ENCODE measurements around the gene PTH2. TPM values are rescaled to one million over a fixed set of nuclear protein-coding genes. Genes with fewer than 3 reads are reported as not detected.

PTH2 gene
- total and polyA plus RNA-seq, 2 of the 8 experiments (the other 6 are each of a cell fraction or from before 2014, with no cell fraction given) = not detected

DNA sequence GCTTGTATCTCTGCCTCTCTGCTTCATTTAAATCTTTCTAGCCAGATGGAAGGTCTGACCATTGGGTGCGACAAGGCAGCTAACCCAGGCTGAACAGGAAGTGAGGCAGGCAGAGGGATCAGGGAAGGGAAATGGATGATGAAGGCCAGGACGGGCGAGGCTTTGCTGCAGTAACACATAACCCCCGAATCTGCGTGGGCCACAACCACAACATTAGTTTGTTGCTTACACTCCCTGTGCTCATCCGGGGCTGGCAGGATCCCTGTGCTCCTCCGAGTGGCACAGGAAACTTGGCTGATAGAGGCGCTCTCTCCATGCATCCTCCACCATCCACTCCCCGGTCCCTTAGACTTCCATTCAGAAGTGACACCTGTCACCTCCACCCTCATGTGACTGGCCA is 49.7 kb upstream of the PTH2 start (continued):
- TF ChIP-seq, protein P1, sequence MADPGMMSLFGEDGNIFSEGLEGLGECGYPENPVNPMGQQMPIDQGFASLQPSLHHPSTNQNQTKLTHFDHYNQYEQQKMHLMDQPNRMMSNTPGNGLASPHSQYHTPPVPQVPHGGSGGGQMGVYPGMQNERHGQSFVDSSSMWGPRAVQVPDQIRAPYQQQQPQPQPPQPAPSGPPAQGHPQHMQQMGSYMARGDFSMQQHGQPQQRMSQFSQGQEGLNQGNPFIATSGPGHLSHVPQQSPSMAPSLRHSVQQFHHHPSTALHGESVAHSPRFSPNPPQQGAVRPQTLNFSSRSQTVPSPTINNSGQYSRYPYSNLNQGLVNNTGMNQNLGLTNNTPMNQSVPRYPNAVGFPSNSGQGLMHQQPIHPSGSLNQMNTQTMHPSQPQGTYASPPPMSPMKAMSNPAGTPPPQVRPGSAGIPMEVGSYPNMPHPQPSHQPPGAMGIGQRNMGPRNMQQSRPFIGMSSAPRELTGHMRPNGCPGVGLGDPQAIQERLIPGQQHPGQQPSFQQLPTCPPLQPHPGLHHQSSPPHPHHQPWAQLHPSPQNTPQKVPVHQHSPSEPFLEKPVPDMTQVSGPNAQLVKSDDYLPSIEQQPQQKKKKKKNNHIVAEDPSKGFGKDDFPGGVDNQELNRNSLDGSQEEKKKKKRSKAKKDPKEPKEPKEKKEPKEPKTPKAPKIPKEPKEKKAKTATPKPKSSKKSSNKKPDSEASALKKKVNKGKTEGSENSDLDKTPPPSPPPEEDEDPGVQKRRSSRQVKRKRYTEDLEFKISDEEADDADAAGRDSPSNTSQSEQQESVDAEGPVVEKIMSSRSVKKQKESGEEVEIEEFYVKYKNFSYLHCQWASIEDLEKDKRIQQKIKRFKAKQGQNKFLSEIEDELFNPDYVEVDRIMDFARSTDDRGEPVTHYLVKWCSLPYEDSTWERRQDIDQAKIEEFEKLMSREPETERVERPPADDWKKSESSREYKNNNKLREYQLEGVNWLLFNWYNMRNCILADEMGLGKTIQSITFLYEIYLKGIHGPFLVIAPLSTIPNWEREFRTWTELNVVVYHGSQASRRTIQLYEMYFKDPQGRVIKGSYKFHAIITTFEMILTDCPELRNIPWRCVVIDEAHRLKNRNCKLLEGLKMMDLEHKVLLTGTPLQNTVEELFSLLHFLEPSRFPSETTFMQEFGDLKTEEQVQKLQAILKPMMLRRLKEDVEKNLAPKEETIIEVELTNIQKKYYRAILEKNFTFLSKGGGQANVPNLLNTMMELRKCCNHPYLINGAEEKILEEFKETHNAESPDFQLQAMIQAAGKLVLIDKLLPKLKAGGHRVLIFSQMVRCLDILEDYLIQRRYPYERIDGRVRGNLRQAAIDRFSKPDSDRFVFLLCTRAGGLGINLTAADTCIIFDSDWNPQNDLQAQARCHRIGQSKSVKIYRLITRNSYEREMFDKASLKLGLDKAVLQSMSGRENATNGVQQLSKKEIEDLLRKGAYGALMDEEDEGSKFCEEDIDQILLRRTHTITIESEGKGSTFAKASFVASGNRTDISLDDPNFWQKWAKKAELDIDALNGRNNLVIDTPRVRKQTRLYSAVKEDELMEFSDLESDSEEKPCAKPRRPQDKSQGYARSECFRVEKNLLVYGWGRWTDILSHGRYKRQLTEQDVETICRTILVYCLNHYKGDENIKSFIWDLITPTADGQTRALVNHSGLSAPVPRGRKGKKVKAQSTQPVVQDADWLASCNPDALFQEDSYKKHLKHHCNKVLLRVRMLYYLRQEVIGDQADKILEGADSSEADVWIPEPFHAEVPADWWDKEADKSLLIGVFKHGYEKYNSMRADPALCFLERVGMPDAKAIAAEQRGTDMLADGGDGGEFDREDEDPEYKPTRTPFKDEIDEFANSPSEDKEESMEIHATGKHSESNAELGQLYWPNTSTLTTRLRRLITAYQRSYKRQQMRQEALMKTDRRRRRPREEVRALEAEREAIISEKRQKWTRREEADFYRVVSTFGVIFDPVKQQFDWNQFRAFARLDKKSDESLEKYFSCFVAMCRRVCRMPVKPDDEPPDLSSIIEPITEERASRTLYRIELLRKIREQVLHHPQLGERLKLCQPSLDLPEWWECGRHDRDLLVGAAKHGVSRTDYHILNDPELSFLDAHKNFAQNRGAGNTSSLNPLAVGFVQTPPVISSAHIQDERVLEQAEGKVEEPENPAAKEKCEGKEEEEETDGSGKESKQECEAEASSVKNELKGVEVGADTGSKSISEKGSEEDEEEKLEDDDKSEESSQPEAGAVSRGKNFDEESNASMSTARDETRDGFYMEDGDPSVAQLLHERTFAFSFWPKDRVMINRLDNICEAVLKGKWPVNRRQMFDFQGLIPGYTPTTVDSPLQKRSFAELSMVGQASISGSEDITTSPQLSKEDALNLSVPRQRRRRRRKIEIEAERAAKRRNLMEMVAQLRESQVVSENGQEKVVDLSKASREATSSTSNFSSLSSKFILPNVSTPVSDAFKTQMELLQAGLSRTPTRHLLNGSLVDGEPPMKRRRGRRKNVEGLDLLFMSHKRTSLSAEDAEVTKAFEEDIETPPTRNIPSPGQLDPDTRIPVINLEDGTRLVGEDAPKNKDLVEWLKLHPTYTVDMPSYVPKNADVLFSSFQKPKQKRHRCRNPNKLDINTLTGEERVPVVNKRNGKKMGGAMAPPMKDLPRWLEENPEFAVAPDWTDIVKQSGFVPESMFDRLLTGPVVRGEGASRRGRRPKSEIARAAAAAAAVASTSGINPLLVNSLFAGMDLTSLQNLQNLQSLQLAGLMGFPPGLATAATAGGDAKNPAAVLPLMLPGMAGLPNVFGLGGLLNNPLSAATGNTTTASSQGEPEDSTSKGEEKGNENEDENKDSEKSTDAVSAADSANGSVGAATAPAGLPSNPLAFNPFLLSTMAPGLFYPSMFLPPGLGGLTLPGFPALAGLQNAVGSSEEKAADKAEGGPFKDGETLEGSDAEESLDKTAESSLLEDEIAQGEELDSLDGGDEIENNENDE (IDR thresholded peaks at IDR 0.05; ENCODE audit: insufficient replicate concordance, low read length) = no peak
- no peak for TF ChIP-seq TAF7 (optimal IDR thresholded peaks at IDR 0.05; ENCODE audit: borderline replicate concordance, low read depth, low read length)
- TF ChIP-seq RBBP5 (IDR thresholded peaks at IDR 0.05; ENCODE audit: borderline replicate concordance, low read depth, low read length) = no peak
- TF ChIP-seq, protein P2, sequence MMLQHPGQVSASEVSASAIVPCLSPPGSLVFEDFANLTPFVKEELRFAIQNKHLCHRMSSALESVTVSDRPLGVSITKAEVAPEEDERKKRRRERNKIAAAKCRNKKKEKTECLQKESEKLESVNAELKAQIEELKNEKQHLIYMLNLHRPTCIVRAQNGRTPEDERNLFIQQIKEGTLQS (IDR thresholded peaks at IDR 0.05; ENCODE audit: insufficient read depth, low read depth, low read length) = no peak
- TF ChIP-seq POLR2AphosphoS5 (IDR thresholded peaks at IDR 0.05; ENCODE audit: low read depth, low read length) = no peak
- no peak for TF ChIP-seq POLR2A (IDR thresholded peaks at IDR 0.05; ENCODE audit: control extremely low read depth in 1 of 2, low read depth in 2 of 2, low read length in 2 of 2)
- TF ChIP-seq TEAD4 (IDR thresholded peaks at IDR 0.05; ENCODE audit: low read depth, low read length) = no peak
- TF ChIP-seq, protein P3, sequence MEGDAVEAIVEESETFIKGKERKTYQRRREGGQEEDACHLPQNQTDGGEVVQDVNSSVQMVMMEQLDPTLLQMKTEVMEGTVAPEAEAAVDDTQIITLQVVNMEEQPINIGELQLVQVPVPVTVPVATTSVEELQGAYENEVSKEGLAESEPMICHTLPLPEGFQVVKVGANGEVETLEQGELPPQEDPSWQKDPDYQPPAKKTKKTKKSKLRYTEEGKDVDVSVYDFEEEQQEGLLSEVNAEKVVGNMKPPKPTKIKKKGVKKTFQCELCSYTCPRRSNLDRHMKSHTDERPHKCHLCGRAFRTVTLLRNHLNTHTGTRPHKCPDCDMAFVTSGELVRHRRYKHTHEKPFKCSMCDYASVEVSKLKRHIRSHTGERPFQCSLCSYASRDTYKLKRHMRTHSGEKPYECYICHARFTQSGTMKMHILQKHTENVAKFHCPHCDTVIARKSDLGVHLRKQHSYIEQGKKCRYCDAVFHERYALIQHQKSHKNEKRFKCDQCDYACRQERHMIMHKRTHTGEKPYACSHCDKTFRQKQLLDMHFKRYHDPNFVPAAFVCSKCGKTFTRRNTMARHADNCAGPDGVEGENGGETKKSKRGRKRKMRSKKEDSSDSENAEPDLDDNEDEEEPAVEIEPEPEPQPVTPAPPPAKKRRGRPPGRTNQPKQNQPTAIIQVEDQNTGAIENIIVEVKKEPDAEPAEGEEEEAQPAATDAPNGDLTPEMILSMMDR (IDR thresholded peaks at IDR 0.05; ENCODE audit: control extremely low read depth in 1 of 3, insufficient read depth in 1 of 3, low read depth in 1 of 3, low read length in 3 of 3) = no peak
